ENCODE data around the gene SELENOH. TPM values are rescaled to one million over a fixed set of nuclear protein-coding genes. Genes with fewer than 3 reads are reported as not detected.
A peak's percentile ranks its signal among the peaks of the same experiment; 100 is the strongest.

SELENOH gene
- total and polyA plus RNA-seq, 8 donors = 32.1 to 96.4 (median 58.9) TPM

GRCh38 chr11:57764021-57764420, 22.7 kb downstream of the SELENOH start:
- no peaks in the 10 kb centered on the region for H3K36me3 ChIP-seq
- peak overlapping the region in 2 of 4 donors; percentile 95 for H3K27ac ChIP-seq
- peaks cover 6 to 19% (median 16%) of the 10 kb centered on the region in 3 donors for H3K4me1 ChIP-seq
- H3K27me3 ChIP-seq = no peaks in the 10 kb centered on the region
- intact Hi-C loops (cut with DNase I) = loop anchor here in 2 of 3 donors (5.0 kb wide), 2 partner anchors 33 to 38 kb away; no protein-coding TSS in a partner anchor
- H3K9me3 ChIP-seq = no peaks in the 10 kb centered on the region
- FAIRE-seq (no peak), ATAC-seq (no peak), DNase-seq (no peak)
- TF ChIP-seq CTCF (IDR thresholded peaks at IDR 0.05) = no peak
- H3K4me3 ChIP-seq = peak overlapping the region; percentile 39 to 57 (median 51)
- WGBS, 2 donors = 4 to 10% methylated on average over 4 of the region's 4 CpGs

GRCh38 chr11:57764566-57764965, 23.3 kb downstream of the SELENOH start:
- 0 to 5% methylated on average over 2 of the region's 2 CpGs for WGBS, 2 donors
- no peak for ATAC-seq

GRCh38 chr11:57764972-57765371, 23.7 kb downstream of the SELENOH start:
- H3K27me3 ChIP-seq = no peaks in the 10 kb centered on the region
- H3K4me3 ChIP-seq = peak overlapping the region in 3 of 4 donors; percentile 5 to 57 (median 55)
- peaks cover 6 to 29% (median 16%) of the 10 kb centered on the region in 3 donors for H3K4me1 ChIP-seq
- H3K9me3 ChIP-seq = no peaks in the 10 kb centered on the region
- no peak for DNase-seq
- 6 to 12% methylated on average over 2 of the region's 2 CpGs for WGBS, 2 donors
- no peak for FAIRE-seq
- ATAC-seq = no peak
- H3K27ac ChIP-seq = peak overlapping the region in 2 of 4 donors; percentile 95
- H3K36me3 ChIP-seq = no peaks in the 10 kb centered on the region
- no peak for TF ChIP-seq CTCF (IDR thresholded peaks at IDR 0.05)
- intact Hi-C loops (cut with DNase I) = loop anchor here in 2 of 3 donors (5.0 kb wide), 2 partner anchors 32 to 37 kb away; no protein-coding TSS in a partner anchor

More at GRCh38 chr11:57764566-57764965, 23.3 kb downstream of the SELENOH start:
- H3K36me3 ChIP-seq = no peaks in the 10 kb centered on the region
- no peak for TF ChIP-seq CTCF (IDR thresholded peaks at IDR 0.05)
- intact Hi-C loops (cut with DNase I) = loop anchor here in 2 of 3 donors (5.0 kb wide), 2 partner anchors 33 to 38 kb away; no protein-coding TSS in a partner anchor
- H3K9me3 ChIP-seq = no peaks in the 10 kb centered on the region
- no peak for DNase-seq
- H3K4me3 ChIP-seq = peak overlapping the region in 3 of 4 donors; percentile 5 to 57 (median 55)
- H3K4me1 ChIP-seq = peaks cover 6 to 25% (median 16%) of the 10 kb centered on the region in 3 donors
- no peak for FAIRE-seq
- no peaks in the 10 kb centered on the region for H3K27me3 ChIP-seq
- H3K27ac ChIP-seq = peak overlapping the region in 2 of 4 donors; percentile 95

- Histone ChIP-seq H3K4me3 (no peak overlapping the region), H3K27me3 (no peaks in the 10 kb centered on the region), H3K27ac (peak overlapping the region in 2 of 4 donors; percentile 1 to 3), H3K4me1 (peaks cover 30 to 53% (median 37%) of the 10 kb centered on the region in 3 donors), H3K36me3 (no peaks in the 10 kb centered on the region), H3K9me3 (no peaks in the 10 kb centered on the region)
- intact Hi-C loops (cut with DNase I) = no loop called here
- no peak for TF ChIP-seq CTCF (IDR thresholded peaks at IDR 0.05)
- 10 to 13% methylated on average over 1 of the region's 1 CpG for WGBS, 2 donors
- no peak for DNase-seq
- ATAC-seq = peak; percentile 38 to 84 (median 70)
- no peak for FAIRE-seq
Observed at GRCh38 chr11:57770793-57771192, 29.5 kb downstream of the SELENOH start.

GRCh38 chr11:57771365-57771764, 30.1 kb downstream of the SELENOH start:
- Histone ChIP-seq H3K27ac (peak overlapping the region in 2 of 4 donors; percentile 1 to 3), H3K9me3 (no peaks in the 10 kb centered on the region), H3K4me1 (peaks cover 31 to 58% (median 39%) of the 10 kb centered on the region in 3 donors), H3K36me3 (no peaks in the 10 kb centered on the region), H3K4me3 (no peak overlapping the region), H3K27me3 (no peaks in the 10 kb centered on the region)
- no peak for FAIRE-seq
- ATAC-seq = no peak
- 89 to 95% methylated on average over 3 of the region's 3 CpGs for WGBS, 2 donors
- intact Hi-C loops (cut with DNase I) = no loop called here
- no peak for DNase-seq
- no peak for TF ChIP-seq CTCF (IDR thresholded peaks at IDR 0.05)
